HG02943 (cell line): ENCODE measurements around the gene TMEM30B.
"Not testable (repeated sequence)": the region's sequence is repeated elsewhere in the genome, so short reads cannot be mapped to it uniquely, and the experiment has no call there.

Experiments
- ATAC-seq: cut with Tn5 transposase; IDR thresholded peaks from one replicate; pipeline ENCODE4 v1.9.1; 2021; ENCODE audit warnings: mild to moderate bottlenecking, low read depth, moderate library complexity; ENCODE audit not compliant: unreplicated experiment

The TMEM30B gene

DNA sequence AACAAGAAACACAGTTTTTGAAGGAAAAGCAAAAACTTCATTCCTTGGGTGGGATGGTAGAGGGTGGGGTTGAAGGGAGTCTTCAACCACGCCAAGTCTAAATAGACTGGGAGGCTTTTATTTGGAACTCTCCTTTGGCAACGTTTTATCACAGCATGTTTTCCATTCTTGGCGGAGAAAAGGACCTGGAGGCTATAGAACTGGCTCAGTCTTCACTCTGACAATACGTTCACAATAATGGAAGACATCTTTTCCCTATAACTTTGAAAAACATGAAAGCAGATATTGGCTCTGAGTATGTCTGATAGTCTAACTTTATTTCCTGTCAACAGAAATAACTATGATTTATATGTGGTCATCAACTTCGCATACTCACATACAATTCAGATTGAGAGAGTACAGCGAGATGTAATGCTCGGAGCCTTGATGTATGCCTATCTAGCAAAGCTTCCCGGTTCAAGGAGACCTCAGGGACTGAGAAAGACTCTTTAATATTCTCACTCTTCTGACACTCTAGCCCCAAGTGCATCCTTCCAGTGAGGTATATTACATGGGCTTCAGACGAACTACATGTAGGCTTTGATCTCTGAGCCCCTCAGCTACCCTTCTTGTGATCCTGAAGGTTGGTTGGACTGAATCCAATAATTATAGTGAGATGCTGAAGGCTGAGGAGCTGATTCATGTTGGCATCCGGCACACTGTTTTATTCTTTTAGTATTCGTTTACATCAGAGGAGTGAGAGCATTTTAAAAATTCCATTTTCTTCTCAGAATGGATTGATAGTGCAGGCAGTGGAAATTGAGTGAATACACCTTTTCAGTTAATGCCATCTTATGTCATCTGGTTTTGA is 14.0 kb downstream of the TMEM30B start:
- ATAC-seq, result no peak

DNA sequence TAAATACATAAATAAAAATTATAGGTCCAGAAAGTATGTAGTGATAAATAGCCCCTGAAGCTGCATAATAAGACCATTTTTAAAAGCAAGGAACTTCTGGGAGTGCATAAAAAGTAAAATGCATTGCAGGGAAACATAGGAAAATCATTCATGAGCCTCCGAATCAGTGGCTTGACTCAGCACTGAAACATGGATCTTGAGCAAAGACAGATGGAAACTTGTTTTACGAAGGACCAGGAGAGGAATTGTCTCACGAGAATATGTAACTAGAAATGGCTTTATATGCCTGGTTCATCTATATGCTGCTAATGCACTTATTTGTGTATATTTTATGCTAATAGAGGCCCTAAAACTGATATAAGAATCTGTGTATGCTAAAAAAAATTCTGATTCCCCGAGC is 14.7 kb downstream of the TMEM30B start:
- no peak for ATAC-seq

DNA sequence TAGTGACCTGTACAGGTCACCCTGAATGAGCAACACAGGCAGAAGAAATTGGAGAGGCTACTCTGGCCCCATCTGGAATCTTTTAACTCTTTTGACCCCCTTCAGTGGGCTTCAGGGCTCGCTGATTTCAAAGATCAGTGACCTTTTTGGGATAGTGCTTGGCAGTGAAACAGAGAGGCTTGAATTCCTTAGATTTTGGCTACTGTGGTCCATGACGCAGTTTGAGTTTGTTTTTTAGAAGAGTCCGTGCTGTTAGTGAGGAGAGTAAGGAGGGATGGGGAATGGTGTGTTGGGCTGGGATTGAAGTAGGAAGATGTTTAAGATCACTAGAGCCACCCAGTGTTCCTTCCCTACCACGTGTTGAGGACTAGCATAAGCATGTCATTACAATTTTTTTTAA is 16.5 kb downstream of the TMEM30B start:
- no peak for ATAC-seq

DNA sequence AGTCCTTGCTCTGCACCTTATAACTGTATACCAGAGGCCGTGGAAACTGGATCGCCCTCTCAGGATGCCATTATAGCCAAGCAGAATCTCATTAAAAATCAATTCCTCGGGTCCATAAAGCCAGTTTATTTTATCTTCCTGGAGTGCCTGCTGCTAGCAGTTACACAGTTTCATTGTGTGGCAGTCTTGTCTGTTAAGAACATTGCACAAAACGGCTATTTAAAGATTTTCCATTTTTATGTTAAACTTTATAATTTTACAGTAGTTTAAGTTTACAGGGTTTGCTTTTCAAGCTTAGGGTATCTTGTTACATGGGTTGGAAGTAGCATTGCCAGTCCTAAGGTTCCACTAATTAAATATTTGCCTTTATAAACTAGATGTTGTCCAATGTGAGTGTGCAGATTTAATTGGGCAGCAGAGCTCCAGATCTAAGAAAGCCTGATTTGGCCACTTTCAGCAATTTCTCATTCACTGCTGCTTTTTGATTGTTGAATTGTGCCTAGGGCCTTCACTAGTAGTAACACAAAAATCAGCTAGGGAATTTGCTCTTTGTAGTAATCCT is 17.0 kb downstream of the TMEM30B start:
- ATAC-seq, result no peak

DNA sequence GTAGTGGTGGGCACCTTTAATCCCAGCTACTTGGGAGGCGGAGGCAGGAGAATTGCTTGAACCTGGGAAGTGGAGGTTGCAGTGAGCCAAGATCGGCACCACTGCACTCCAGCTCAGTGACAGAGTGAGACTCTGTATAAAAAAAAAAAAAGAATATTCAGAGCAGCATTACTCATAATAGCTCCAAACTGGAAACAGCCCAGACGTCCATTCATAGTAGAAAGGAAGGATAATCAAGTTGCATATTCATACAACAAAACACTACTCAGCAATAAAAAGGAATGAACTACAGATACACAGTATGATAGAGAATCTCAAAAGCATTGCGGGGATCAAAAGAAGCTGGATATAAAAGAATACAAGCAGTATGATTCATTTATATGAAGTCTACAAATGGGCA is 19.1 kb downstream of the TMEM30B start:
- ATAC-seq, result no peak

DNA sequence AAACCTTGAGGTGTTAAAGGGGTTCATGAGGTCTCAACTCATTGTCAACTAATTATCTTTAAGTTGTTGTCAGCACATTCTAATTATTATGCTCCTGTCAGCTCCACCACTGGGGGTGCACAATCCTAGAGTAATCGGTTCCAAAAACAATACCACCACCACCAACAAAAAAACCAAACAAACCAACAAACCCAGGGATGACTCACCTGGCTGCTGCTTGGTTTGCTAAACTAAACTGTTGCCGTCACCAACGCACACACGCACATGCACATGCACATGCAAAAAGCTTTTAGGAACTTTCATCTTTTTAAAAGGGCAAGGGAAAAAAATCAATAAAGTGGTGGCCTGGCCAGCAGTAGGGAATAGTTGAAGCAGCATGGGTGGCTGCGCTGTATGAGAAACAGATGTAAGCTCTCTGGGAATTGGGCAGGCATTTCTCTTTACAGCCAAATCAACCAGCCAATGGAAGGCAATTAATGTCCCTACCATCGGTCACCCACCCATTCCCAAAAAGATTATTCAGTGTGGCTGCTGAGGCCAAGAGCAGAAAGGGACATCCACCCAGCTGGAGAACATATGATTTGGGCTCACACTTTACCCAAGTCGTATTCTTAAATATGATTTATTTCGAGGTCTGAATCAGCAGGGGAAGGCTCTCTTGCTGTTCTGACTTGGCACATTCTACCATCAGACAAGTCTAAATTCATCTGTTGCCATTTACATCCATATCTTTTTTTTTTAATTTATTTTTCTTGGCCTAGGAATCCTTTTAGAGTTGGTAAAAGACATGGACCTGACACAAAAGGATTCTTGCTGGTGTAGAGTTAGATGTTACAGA is 20.0 kb downstream of the TMEM30B start:
- no peak for ATAC-seq

DNA sequence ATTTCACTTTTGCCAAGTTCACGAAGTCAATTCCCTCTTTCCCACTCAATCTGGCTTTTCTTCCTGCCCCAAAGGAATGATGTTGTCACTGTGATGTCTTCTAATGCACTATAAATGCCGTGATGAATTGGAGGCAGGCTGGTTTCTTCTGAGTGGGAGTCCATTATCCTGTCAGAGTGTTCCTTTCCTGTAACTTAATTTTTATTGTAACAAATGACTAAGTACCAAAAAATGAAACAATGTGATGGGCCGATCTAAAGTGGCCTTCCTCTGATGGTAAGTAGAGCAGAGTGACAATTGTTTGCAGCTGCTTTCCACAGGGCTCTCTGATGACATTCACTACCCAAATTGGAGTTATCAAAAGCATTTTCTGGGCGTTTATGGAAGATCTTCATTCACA is 22.2 kb downstream of the TMEM30B start:
- ATAC-seq, result no peak

DNA sequence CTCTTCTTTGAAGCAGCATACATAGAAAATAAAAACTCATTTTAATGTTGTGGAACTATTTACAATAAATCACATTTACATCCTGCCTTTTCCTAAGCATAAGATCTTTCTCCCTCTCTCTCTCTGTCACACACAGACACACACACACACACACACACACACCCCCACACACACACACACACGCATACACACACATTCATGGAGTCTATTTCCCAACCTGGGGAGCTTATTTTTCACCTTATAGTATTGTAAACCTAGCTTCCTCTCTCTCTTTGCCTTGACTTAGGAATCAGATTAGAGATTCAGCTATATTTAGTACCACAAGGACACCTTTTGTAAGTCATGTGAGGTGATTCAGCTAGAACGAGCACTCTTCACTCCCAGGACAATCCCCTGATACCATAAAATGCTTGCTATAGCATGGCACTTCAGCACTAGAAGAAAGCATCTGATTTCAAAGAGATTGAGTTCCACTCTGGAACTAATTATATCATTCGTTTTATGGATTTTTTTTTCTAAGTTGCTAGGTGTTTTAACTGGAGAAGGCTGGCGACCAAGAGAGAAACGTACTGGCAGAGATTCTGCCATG is 23.6 kb downstream of the TMEM30B start:
- no peak for ATAC-seq

DNA sequence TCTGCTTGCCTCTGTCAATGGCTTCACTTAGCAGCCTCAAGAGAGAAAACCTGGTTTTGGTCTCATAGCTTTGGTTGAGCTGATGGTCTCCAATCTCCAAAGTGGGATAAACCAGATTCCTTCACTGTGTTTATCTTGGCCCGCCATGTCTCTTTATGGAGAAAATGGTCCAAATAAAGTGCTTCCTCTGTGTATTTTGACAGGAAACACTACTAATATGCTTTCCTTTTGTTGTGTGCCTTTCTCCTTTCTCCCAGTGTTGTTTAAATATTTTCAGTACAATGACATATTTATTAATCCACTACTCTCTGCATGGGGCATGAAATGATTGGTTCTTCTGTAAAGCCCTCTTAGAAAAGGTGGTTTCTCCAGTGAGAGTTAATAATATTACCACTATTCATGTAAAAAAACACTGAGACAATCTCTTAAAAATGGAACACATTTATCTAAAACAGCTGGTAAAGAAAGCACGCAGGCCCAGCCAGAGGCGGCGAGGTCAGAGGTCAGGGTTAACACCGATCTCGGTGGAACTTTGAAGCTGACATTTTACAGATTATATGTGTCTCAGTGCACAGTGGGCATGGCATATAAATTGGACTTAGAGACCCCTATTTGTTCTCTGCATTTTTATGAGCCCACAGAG is 24.2 kb downstream of the TMEM30B start:
- no peak for ATAC-seq

DNA sequence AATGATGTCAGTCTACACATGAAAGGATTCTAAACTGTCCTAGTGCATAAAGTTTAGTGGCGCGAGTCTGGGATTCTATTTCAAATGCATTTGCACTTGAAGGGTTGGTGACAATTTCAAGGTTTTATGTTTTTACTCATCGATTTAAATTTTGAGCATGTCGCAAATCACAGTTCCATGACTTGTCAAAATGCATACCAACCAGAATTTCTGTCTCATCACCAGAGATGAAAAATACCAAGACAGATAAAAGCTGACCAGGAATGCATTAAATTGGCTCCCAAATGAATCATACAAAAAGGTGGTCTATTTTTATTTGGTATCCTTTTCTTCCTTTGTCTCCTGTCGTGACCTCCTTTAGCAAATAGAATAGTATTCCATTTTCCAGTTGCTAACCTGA is 25.2 kb downstream of the TMEM30B start:
- ATAC-seq, result no peak

DNA sequence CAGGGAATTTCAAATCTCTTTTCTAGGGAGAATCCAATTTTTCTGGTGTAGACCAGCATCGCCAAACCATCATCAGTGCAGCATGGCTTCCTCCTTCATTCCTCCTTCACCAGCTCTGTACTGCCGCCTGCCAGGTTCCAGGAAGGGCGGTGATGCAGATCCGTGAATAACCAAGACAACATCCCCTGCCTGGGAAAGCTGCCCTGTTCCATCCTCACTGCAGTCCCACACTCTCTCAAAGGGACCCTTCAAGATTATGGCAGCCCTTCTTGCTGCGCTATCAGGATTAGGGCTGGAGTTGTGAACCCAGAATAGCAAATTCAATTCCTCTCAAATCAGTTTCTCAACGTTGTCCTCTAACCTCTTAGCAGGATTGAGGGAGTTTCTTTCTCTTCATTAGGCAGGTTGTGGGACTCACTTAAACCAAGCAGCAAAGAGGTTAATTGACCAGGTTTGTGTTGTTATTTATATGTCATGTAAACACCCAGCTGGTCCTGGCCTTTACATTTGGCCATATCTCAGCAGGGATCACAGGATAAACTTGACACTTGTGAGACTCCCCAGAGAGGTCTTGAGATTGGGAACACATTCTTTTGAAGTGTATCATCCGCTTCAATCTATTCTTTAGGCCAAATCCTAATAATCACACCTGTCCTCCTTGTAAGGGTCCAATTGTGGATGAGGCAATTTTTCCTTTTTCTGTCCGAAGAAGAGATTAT is 26.2 kb downstream of the TMEM30B start:
- ATAC-seq, result no peak

DNA sequence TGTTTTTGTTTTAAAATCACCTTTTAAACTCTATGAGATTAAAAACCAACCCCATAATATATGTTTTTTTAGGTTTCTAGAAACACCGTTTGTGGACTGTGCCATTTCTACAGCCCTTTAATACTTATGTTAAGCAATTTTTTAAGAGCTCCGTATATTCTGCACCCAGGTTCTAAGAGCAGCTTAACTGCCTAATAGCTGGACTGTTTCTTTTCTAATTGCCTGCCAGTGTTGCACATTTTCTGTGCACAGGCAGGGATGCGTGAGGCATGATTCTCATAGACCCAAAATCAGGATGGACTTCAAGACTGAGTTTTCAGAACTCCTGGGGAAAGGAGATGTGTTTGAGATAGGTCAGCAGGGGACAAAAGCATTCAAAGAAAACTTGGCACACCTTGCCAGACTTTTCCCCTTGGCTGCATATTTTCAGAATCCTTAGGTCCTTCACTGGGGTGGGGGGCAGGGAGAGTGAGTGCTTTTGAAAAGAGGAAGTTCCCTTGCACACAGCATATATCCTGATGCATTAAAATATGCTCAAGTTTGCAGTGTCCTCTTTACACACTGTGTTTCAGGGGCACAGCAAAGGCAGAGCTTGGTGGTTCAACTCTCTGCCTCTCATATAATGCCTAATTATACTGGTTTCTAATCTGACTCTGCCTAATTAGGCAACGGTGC is 27.9 kb downstream of the TMEM30B start:
- ATAC-seq, result no peak

DNA sequence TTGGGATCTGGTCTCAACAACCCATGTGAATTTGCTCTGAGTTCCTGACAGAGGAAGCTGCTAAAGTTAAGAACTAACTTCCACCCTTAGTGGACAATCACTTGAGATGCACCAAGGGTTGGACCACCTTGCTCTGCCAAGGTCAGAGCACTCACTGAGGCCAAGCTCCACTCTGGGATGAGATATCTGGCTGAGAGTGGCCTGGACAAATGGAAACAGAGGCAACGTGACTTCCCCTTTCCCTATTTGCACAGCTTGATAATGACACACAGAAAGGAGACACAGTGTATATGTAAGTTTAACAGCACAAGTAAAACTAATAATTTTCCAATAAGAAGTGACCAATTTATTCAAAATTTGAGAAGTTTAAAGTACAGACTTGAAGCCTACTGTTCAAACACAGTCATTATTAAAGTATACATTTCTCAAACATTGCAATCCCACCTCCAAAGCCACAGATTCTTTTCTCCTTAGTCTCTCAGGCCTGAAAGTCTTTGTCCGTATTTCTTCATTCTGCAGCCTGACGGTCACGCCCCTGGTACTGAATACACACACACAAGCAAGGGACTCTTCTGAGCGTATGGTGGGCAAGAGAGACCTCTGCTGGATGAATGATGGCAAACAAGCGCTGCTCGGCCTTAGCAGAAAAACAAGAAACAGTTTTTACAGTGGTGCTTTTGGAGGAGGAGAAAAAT is 28.6 kb downstream of the TMEM30B start:
- ATAC-seq, result peak; percentile 90

DNA sequence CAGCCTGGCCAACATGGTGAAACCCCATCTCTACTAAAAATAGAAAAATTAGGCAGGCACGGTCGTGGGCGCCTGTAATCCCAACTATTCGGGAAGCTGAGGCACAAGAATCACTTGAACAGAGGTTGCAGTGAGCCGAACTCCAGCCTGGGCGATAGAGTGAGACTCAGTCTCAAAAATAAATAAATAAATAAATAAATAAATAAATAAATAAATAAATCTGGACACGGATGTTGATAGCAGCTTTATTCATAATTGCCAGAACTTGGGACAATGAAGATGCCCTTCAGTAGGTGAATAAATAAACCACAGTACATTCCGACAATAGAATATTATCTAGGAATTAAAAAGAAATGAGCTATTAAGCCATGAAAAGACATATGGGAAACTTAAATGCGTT is 31.1 kb downstream of the TMEM30B start:
- ATAC-seq, result no peak

DNA sequence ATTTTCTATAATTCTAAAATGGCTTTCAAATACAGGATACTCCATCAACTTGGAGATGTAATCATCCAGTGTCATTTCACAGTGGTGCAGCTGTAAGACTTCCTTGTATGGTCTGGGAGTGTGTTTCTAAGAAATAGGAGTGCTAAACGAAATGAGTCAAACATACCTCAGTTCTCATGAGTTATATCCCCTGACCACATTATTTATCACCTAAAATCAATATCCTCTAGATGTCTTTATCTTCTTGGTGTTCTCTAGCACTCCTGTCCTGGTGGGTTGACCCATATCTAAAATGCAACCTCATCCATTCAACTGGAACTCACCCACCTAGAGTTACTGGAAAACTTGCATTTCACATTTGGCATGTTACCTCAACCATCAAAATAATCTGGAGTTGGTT is 33.2 kb downstream of the TMEM30B start:
- ATAC-seq, result no peak

DNA sequence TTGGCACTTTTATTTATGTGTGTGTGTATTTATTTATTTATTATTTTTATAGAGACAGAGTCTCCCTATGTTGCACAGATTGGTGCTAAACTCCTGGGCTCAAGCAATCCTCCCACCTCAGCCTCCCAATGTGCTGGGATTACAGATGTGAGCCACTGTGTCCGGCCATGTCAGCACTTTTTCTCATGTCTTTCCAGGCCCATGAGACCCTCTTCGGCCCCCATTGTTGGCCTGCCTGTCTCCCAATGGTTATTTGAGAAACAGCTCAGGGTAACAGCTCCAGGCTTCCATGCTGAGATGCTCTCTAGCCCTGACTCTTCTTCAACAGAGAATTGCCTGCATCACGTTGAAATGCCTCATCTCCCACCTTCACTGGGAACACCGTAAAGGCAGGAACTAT is 34.4 kb downstream of the TMEM30B start:
- ATAC-seq, result no peak

DNA sequence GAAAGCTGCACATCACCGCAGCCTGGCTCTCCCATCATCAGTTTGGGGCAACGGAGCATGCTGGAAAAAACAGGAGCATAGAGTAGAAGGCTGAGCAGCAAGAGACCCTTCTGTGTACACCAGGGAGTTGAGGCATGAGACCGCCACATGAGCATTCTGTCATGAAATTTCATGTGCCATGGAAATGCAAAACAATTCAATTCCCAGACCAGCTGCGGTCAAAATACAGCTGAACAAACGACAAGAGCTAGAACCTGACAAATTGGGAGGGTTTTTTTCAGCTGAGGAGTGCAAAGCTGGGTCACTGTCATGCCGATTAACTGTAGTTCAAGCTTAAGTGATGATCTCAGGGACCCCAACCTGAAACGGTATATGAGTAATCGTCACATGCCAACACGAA is 37.1 kb downstream of the TMEM30B start:
- ATAC-seq, result no peak

DNA sequence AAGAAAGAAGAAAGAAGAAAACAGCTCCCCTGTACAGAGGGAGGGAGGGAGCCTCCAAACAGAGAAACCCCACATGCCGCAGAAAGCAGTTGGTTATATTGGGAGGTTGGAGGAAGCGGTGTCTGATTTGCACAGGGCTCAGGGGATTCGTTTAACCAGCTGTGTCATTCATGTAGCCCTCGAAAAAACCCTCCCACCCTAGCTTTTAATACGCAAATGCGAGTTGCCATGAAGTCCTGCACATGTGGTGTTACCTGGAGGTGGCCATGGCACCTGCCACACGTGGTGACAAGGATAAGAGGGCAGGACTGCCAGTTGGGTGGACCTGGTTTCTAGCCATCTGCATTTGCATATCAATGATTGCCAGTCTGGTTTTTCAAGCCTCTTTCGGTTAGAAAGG is 40.9 kb downstream of the TMEM30B start:
- no peak for ATAC-seq

DNA sequence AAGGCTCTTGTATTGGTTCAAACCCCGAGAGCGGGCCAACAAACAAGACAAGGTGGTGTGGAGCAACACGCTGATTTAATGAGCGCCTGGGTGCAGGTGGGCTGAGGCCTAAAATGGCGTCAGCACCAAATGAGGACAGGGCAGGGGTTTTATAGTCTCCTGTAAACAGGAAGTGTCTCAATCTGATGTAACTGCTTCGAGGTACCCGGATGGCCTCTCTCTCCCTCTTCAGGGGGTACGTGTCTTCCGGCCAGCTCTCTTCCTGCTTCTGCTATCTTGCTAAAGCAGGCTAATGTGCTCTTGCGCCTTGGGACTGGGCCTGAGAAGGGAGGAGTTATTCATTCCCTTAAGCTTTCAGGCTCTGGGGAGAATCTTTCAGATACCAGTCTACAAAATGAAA is 41.9 kb downstream of the TMEM30B start:
- not testable (repeated sequence) for ATAC-seq
